Measurements from ENCODE around the gene OGN.

The OGN gene

DNA sequence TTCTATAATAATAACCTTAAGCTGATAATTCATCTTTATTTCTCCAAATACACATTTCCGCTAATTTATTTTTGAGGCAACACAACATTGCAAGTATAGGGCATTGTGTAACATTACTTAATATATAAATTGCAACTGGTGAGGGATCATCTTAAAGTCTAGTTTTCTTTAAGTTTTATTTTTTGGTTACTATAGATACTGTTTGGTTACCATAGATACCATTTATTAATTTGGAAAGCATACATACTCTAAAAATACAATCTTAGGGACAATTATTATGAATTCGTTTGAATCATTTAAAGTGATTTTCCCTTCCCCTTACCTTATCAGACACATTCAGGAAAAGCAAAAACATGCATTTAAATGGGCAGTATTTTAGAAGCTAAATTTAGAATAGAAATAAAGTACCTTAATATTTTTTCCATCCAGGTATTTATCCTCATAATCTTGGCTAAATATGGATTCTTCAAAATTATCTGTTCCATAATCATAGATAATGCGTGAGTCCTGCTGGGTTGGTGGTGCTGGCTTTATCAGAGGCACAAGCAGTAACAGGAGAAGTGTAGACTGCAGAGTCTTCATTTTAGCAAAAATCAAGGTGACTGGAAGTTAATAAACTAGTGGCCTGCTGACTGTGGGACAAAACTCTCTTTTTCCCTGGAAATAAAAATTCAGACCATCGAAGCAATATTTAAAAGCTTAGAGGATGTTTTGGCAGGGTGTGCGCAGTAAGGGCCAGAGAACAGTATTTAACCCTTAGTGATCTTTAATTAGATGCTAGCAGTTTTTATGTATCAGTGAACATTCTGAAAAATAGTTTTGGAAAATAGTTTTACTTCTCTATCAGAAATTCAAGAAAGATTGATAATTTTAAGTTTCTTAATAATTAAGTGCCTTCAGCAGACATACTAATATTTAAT lies 1.3 kb downstream of the OGN start:
- DNase-seq = no peak

DNA sequence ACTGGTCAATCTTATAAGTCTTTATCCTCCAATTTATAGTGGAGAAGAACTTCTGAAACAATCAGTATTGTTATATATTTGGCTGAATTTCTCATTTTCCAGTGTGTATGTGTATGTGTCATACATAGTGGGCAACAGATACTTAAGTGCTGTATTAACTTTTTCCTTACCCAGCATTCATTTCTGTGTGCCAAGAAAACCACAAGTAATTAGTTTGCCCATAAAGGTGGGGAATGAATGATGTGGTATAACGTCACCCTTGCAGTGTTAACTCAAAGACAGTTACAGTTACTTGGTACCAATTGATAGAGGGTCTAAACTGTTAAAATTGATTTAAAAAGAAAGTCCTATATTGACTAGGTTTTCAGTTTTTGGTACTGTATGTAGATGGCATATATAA lies 2.0 kb downstream of the OGN start:
- no peak for DNase-seq

DNA sequence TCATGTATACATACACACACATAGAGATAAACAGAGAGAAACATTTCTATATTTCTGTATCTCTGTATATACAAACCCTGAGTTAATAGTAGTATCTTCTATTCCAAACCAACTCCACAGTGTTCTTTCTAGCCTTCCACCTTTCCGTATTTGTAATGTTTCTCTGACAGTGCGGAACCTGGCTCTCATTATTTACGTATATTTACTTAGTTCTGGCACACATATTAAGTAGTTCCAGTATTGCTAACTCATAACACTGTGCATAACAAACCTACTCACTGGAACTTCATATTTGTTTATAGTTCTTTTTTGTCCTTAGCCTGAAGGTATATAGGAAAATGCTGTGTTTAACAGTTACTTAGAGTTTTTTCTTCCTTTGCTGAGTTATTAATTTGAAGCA lies 6.5 kb downstream of the OGN start:
- DNase-seq = no peak

DNA sequence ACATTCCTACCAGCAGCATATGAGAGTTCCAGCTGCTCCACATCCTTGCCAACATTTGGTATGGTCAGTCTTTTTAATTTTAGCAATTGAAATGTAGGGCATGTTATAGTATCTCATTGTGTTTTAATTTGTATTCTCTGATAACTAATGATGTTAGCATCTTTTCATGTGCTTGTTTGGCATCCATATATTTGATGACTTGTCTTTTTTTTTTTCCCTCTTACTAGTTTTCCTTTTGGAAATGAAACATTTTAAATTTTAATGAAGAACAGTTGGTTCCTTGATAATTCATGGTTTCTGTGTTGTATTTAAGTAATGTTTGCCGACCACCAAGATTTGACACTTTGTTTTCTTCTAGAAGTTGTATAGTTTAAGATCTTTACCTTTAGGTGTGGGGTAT lies 8.8 kb downstream of the OGN start:
- DNase-seq = no peak

DNA sequence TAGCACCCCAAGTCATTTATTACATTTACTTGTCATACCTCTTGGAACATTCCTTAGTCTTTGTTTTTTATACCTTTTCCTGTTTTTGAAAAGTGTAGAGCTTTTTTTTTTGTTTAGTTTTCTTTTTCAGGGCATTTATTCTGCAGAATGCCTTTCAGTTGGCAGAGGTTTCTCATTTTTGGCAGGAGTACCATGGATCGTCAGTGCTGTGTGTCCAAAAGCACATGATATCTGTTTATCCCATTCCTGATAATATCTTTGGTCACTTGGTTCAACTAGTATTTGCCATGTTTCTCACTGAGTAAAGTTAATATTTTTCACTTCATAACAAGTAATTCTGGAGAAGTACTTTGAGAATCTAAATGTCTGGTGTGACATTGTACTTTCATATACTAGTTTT lies 10.7 kb downstream of the OGN start:
- DNase-seq = no peak

DNA sequence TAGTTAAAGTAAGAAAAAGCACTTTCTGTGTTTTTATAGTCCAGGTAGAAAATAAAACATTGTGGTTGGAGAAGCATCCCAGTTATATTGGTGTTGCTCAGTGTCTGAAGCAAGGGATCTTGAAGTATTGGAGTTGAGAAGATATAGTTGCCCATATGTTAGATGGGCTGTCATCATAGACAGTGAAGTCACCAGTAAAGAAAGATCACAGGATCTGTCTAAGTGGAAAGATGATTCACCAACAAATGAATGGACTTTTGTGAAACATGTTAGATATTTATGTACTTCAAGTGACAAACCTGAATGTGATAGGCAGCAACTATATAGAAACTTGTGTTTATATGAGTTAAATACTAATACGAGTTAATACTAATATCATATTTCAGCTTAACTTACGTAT lies 11.7 kb downstream of the OGN start:
- peak; percentile 44 for DNase-seq

DNA sequence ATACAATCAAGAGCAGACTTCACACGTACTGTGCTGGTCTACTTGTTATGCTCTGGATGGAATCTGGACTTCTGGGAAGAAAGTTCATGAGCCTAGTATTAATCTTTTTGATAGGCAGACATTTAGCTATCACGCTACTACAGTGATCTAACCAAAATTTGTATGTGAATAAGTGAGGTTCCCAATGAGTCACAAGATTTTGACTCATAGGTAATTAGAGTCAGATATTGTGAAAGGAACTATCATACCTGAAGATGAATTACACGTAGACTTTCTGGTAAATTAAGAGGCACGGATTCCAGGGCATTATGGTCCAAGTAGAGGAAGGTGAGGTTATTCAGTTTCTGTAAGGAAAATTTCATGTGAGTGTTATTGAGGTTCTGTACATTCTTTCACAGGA lies 18.4 kb downstream of the OGN start:
- DNase-seq = peak; percentile 59

DNA sequence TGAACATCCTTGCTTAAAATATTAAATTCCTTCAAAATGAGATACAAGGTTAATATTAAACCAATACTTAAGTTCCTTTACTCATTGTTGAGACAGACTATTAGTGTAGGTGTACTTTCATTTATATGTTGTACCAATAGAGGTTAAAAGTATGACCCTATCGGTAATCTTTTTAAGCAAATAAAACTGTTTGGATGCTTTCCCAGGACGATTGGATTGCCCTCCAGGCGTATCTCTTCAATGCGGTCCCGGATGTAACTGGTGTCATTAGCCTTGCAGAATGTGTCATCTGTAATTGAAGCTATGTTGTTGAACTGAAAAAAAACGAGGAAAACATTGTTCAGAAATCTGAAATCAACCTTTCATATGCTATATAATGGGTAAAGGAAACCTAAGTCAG lies 18.9 kb downstream of the OGN start:
- DNase-seq = no peak

- peak; percentile 60 for DNase-seq
Measured at GRCh38 chr9:92385001-92385400, 19.4 kb downstream of the OGN start.

DNA sequence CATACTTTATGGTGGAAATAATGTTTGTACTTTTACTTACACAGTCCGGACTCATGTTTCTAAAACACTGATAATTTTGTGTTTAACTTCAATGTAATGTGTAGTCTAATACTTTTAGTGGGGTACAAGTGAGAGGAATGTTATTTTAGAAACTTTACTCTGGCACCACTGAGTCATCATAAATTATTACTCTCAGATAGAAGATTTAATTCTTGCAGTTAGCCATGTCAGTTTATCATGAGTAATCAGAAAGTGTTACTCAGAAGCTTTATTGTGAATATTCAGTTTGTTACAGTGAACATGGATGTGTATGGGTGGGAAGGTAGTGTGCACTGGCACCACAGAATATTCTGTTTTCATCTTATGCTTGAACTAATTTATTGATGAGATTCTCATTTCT lies 20.0 kb downstream of the OGN start:
- peak; percentile 61 for DNase-seq

DNA sequence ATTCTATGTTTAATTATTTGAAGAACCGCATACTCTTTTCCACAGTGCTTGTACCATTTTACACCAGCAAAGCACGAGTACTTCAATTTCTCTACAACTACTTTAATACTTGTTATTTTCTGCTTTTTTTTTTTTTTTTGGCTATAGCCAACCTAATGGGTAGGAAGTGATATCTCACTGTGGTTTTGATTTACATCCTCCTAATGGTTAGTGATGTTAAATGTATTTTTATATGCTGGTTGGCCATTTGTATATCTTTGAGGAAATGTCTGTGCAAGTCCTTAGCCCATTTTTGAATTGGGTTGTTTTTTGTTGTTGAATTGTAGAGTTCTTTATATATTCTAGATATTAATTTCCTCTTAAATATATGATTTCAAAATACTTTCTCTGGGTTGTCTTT lies 22.6 kb downstream of the OGN start:
- no peak for DNase-seq

DNA sequence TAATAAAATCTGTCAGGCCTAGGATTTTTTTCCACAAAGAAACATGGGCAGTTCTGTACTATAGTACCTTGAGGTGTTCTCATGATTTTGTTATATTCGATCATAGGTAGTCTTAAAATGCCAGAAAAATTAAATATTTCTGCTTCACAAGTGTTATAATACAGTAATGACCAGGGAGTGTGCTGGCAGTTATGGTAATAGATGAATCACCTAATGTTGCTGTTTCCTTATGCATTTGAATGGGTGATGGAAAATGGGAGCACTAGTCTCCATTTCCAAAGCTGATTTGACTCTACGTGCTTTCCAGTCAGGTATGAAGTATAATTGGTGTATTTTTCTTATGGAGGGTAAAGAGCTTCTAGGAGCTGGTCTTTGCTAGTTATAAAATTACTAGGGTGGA lies 23.8 kb downstream of the OGN start:
- DNase-seq = no peak

DNA sequence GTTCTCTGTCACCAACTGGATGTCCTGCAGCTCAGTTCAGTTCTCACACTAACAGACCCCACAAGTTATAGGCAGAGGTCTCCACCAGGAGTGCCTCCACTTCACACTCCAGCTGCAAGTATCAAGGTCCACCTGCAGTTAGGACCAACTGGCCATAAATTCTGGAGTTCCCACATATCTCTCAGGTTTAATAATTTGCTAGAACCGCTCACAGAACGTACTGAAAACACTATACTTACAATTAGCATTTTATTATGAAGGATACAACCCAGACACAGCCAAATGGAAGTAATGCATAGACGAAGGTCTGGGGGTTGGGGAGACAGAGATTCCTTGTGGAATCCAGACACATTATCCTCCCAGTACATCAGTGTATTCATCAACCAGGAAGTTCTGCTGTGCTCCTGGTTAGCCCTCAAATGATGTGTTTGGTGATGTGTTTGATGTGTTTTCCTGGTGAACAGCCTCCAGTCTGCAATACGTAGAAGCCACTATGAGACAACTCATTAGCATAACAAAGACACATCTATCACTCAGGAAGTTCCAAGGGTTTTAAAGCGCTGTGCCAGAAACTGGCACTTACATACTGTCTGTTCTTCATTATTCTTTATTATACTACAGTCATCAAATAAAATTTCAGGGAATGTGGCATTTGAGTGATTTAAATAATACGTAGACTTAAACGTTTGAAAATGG lies 25.4 kb downstream of the OGN start:
- peak; percentile 86 for DNase-seq

DNA sequence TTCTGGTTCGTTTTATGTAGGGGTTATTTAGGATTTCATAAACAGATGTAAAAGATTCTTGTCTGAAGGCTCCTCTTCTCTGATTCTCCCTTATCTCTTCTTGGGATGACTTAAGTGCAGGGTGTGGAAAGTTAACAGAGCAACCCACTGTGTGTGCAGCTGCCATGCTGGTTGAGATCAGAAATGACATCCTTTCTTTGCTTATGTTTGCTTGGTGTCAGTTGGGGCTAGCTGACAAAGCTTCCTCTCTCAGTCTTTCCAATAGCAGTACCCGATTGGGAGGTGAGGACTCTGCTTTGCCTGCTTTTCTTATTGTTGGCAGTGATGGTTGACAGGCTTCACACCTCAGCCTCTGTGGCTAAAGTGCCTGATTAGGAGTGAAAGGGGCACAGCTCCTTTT lies 26.5 kb downstream of the OGN start:
- DNase-seq = no peak

DNA sequence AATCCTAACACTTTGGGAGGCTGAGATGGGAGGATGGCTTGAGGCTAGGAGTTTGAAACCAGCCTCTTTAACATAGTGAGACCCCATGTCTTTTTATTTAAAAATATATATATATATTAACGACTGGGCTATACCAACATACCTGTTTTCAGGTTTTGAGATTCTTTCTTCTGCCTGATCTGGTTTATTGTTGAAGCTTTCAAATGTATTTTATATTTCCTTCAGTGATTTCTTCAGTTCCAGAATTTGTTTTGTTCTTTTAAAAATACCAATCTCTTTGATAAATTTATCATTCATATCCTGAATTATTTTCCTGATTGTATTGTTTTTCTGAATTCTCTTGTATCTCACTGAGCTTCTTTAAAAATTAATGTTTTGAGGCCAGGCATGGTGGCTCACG lies 31.2 kb downstream of the OGN start:
- no peak for DNase-seq

DNA sequence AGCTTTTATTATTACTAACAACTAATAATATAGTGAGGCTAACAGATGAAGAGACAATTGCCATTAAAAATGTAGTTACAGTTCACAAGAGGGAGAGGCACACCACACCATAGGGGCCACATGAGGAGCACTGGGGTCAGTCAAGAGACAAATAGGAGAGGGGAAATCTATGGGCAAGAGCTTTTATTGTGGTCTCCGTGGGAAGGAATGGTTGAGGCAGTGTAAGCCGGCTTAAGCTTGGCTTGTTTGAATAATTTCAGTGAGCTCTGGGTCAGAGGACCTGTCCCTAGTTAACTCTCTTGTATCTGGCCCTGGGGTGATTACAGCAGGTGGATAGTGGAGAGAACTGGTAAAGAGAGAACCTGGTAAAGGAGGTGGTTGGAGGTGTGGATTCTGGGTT lies 35.3 kb downstream of the OGN start:
- no peak for DNase-seq

DNA sequence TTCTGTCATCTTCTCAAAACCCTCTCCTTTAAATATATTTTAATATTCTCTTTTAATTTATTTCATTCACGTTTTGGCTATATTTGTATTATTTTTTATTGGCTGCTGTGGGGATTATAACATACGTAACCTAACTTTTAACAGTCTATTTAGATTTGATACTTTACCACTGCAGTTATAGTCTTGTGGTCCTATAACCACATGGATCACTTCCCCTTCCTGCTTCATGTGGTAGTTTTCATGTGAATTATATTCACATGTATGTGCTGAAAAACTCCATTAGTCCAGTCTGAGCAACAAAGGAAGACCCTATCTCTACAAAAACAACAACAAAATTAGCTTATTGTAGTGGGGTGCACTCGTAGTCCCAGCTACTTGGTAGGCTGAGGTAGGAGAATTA lies 44.3 kb downstream of the OGN start:
- no peak for DNase-seq

- no peak for DNase-seq
Measured at GRCh38 chr9:92359394-92359995, 44.9 kb downstream of the OGN start.

GRCh38 chr9:92353051-92353450 lies 51.3 kb downstream of the OGN start:
- DNase-seq = no peak

- DNase-seq = no peak
Measured at GRCh38 chr9:92350740-92351133, 53.6 kb downstream of the OGN start.

DNA sequence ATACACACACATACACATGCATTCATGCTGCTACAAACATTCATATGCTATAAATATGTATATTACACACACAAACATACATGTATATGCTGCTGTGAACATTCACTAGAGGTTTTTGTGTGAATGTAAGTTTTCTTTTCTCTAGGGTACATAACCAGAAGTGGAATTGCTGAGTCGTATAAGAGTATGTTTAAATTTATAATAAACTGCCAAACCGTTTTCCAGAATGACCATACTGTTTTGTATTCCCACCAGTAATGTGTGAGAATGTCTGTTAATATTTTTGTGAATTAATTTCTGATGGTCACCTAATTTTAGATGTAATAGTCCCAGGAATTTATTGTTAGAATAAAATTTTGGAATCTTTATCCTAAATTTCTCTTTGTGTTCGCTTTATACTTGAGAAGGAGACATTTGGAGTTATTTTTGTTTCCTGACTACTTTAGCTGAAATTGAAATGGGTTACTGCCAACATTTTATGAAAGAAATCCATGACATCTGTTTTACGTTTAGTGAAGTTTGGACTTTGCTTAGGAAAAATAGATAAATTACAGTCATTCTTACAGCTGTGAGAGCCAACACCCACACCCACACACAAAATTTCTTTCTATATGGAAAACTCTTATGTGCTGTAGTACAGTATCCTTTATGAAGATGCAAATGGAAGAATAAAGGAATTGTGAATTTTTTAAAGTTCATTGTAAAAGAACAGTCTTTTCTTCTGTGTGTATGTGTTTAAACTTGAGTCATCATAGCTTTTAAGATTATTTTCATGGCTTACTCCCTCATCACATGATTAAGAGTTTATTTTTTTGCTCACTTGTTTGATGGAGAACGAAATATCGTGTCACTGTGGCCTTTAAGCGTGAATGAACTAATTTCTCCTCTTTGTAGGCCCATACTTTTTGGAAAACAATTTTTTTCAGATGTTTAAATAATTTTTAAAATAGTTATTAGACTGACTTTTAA lies 54.3 kb downstream of the OGN start:
- peak; percentile 79 for DNase-seq

- no peak for DNase-seq
Measured at GRCh38 chr9:92345582-92345981, 58.8 kb downstream of the OGN start.

Measured in fibroblast of upper back skin (primary cell).